Astrocyte (in vitro differentiated cells and primary cell): ENCODE results near the gene PRR32. TPM values are rescaled to one million over a fixed set of nuclear protein-coding genes. Genes with fewer than 3 reads are reported as not detected.
A peak's percentile ranks its signal among the peaks of the same experiment; 100 is the strongest.

Experiments
- DNase-seq: peaks from one replicate; pipeline ENCODE4 v3.0.0-alpha.2; 2010; ENCODE audit warnings: low read depth
- FAIRE-seq: peaks from 2 replicates; lab custom pipeline; 2011; peaks lifted over from hg19 to GRCh38; lab: Jason Lieb, UNC
- H2AFZ ChIP-seq: 2 replicates; pipeline ENCODE4 v1.6.0; 2012; ENCODE audit warnings: low read depth, low read length, inconsistent platforms
- H3K27ac ChIP-seq: 2 replicates; pipeline ENCODE4 v1.5.1; 2011; ENCODE audit warnings: low read depth, low read length, inconsistent platforms
- H3K27me3 ChIP-seq: 2 replicates; pipeline ENCODE4 v1.6.0; 2011; ENCODE audit warnings: low read length, inconsistent platforms; ENCODE audit not compliant: insufficient read depth
- H3K36me3 ChIP-seq: 2 replicates; pipeline ENCODE4 v1.5.1; 2011; ENCODE audit warnings: low read length, inconsistent platforms; ENCODE audit not compliant: insufficient read depth
- H3K4me1 ChIP-seq: 2 replicates; pipeline ENCODE4 v1.5.1; 2011; ENCODE audit warnings: low read length, inconsistent platforms; ENCODE audit not compliant: insufficient read depth
- H3K4me2 ChIP-seq: 2 replicates; pipeline ENCODE4 v1.6.0; 2012; ENCODE audit warnings: low read length, inconsistent platforms
- H3K4me3 ChIP-seq: 2 replicates; pipeline ENCODE4 v1.5.1; 2011; ENCODE audit warnings: low read depth, mild to moderate bottlenecking, low read length, inconsistent platforms; ENCODE audit not compliant: insufficient read depth
- H3K79me2 ChIP-seq: 2 replicates; pipeline ENCODE4 v1.6.0; 2012; ENCODE audit warnings: mild to moderate bottlenecking, low read length, inconsistent platforms; ENCODE audit not compliant: insufficient read depth
- H3K9ac ChIP-seq: 2 replicates; pipeline ENCODE4 v1.6.0; 2012; ENCODE audit warnings: mild to moderate bottlenecking, low read length, inconsistent platforms
- H3K9me3 ChIP-seq: 2 replicates; pipeline ENCODE4 v1.5.1; 2012; ENCODE audit warnings: low read depth, mild to moderate bottlenecking, low read length, inconsistent platforms; ENCODE audit not compliant: insufficient read depth
- H4K20me1 ChIP-seq: 2 replicates; pipeline ENCODE4 v1.6.0; 2012; ENCODE audit warnings: low read length, inconsistent platforms; ENCODE audit not compliant: insufficient read depth
- H3K27ac Mint-ChIP-seq: one replicate; pipeline ENCODE4 v1.8.0; 2021; ENCODE audit warnings: mild to moderate bottlenecking, mixed read lengths; ENCODE audit not compliant: unreplicated experiment
- H3K27me3 Mint-ChIP-seq: one replicate; pipeline ENCODE4 v1.8.0; 2021; ENCODE audit warnings: low read depth, mixed read lengths; ENCODE audit not compliant: unreplicated experiment
- H3K36me3 Mint-ChIP-seq: one replicate; pipeline ENCODE4 v1.8.0; 2021; ENCODE audit warnings: low read depth, mixed read lengths; ENCODE audit not compliant: unreplicated experiment
- H3K4me1 Mint-ChIP-seq: one replicate; pipeline ENCODE4 v1.8.0; 2021; ENCODE audit warnings: low read depth, mixed read lengths; ENCODE audit not compliant: unreplicated experiment
- H3K4me3 Mint-ChIP-seq: one replicate; pipeline ENCODE4 v1.8.0; 2021; ENCODE audit warnings: mild to moderate bottlenecking, moderate library complexity, mixed read lengths; ENCODE audit not compliant: unreplicated experiment
- H3K9me3 Mint-ChIP-seq: one replicate; pipeline ENCODE4 v1.8.0; 2021; ENCODE audit warnings: mild to moderate bottlenecking, mixed read lengths; ENCODE audit not compliant: unreplicated experiment
- CTCF ChIP-seq: IDR thresholded peaks from 2 replicates; pipeline ENCODE4 v1.5.1; 2011; ENCODE audit warnings: low read depth, mild to moderate bottlenecking, inconsistent platforms, low read length, moderate library complexity; ENCODE audit not compliant: insufficient read depth
- EZH2 ChIP-seq: IDR thresholded peaks from 2 replicates; pipeline ENCODE4 v1.6.1; 2012; ENCODE audit warnings: mild to moderate bottlenecking, low read length, inconsistent platforms; ENCODE audit not compliant: insufficient read depth
- total RNA-seq: library from RNA; stranded (reverse); gene quantifications from 2 replicates; pipeline ENCODE4 v1.2.1, GENCODE V29; 2021

The PRR32 gene
- total RNA-seq, 1 donor from 2014 or later = not detected

DNA sequence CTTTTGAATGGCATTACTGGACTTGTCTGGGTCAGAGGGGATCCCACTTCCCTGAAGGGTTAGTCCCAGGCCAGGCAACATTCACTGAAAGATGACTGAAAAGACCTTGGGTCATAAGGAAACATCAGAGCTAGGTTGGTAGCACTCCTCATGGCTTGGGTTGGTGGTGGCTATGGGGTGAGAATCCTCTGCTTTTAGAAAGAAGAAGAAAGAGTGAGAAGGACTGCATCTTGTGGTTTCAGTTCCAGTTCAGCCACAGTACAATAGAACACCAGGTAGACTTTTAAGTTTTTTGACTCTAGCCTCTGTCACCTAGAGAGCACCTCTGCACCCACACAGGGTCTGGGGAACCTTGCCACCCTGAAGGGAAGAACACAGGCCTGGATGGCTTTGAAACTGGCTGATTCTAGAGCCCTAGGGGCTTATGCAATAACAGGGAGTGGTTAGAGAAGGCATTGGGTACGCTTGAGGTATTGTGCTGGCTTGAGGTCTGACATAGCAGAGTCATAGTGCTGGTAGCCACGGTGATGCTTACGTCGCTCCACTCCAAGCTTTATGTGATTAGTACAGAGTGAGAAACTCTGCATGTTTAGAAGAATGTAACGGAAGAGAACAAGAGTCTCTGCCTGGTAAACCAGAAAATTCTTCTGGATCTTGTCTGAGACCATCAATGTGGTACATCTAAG is 36.5 kb downstream of the PRR32 start:
- Histone ChIP-seq H3K9ac (no peak overlapping the region), H2AFZ (no peak overlapping the region), H3K9me3 (no peaks in the 10 kb centered on the region), H4K20me1 (no peaks in the 10 kb centered on the region), H3K4me2 (no peak overlapping the region), H3K4me1 (no peaks in the 10 kb centered on the region), H3K4me3 (no peak overlapping the region), H3K79me2 (no peaks in the 10 kb centered on the region), H3K36me3 (no peaks in the 10 kb centered on the region), H3K27ac (no peak overlapping the region), H3K27me3 (no peaks in the 10 kb centered on the region)
- Mint-ChIP-seq H3K36me3 (no peaks in the 10 kb centered on the region), H3K4me3 (no peak overlapping the region), H3K4me1 (no peaks in the 10 kb centered on the region), H3K27ac (no peak overlapping the region), H3K27me3 (no peaks in the 10 kb centered on the region), H3K9me3 (no peaks in the 10 kb centered on the region)
- peak; percentile 47 for FAIRE-seq
- TF ChIP-seq EZH2 (no peak), CTCF (no peak)
- no peak for DNase-seq
